SK-MEL-5 (cell line): Measurements from ENCODE around the gene B3GNT7. TPM values are rescaled to one million over a fixed set of nuclear protein-coding genes. Genes with fewer than 3 reads are reported as not detected.
"Not testable (repeated sequence)": the region's sequence is repeated elsewhere in the genome, so short reads cannot be mapped to it uniquely, and the experiment has no call there.

Source experiments
- DNase-seq: peaks from one replicate; pipeline ENCODE4 v3.0.0-alpha.2; 2016; ENCODE audit warnings: low read depth, low spot score
- in situ Hi-C: cut with HindIII; loops from 2 replicates; pipeline ENCODE4 v1.10.0; 2016; ENCODE audit warnings: low sequenced_read_pairs, high pct_unique_total_duplicates, low pct_unique_long_range_greater_than_20kb
- small RNA-seq, 2 experiments: library from RNA; depleted of rRNA; stranded (forward); fragments of <200 nt; gene quantifications; one replicate each; pipeline ENCODE3, GENCODE V24; 2014
- total RNA-seq: library from RNA; depleted of rRNA; stranded (reverse); fragments of >200 nt; shearing (Covaris generic); gene quantifications from 2 replicates; pipeline ENCODE4 v1.2.3, GENCODE V29; 2014; rRNA removed

B3GNT7 gene
- total RNA-seq, 1 experiment from 2014 or later, result 20.2 TPM

- in situ Hi-C loops, result no loop called here
- DNase-seq, result no peak
Measured at GRCh38 chr2:231429901-231430300, 34.4 kb downstream of the B3GNT7 start.

GRCh38 chr2:231430437-231430836 is 34.9 kb downstream of the B3GNT7 start:
- in situ Hi-C loops, result not testable (repeated sequence)

GRCh38 chr2:231431606-231432005 is 36.1 kb downstream of the B3GNT7 start:
- in situ Hi-C loops, result no loop called here
- DNase-seq, result no peak

More at GRCh38 chr2:231430437-231430836, 34.9 kb downstream of the B3GNT7 start:
- DNase-seq, result not testable (repeated sequence)

- in situ Hi-C loops, result no loop called here
- no peak for DNase-seq
Measured at GRCh38 chr2:231433990-231434389, 38.5 kb downstream of the B3GNT7 start.

DNA sequence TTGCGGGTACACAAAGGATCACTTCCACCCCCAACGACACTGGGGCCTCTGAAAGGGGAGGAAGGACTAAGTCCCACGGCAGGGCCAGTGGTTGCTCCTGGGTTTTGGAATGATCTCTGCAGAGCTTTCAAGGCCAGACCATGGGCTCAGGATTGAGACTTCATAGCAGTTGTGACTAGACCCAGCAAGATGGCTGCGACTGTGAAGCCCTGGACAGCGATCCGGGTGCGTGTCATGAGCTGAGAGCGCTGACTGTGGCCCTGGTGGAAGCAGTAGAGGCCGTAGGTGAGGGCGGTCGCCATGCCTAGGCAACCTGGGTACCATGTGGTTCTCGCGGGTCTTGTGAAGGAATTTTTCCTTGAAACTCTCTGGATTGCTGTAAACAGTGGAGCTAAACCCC is 41.4 kb downstream of the B3GNT7 start:
- in situ Hi-C loops, result no loop called here
- no peak for DNase-seq

- no peak for DNase-seq
- in situ Hi-C loops, result no loop called here
Measured at GRCh38 chr2:231449503-231450054, 54.1 kb downstream of the B3GNT7 start.

GRCh38 chr2:231450548-231450989 is 55.1 kb downstream of the B3GNT7 start:
- in situ Hi-C loops, result no loop called here
- no peak for DNase-seq

Small RNA genes lying within 50 kb of the gene (small RNA-seq; reads per million reads assigned to genes)
- 0 reads per million in 2 experiments for gene MIR4777

Other genes starting within 250 kb of the B3GNT7 start
- gene ARMC9, start 197.1 kb upstream of the B3GNT7 start, total RNA-seq, result 22.8 and 23.0 TPM in 2 replicates
- gene NCL, start 68.8 kb downstream of the B3GNT7 start, total RNA-seq, result 208 and 282 TPM in 2 replicates
- gene NMUR1, start 134.7 kb downstream of the B3GNT7 start, total RNA-seq, result 0.18 TPM in 1 of 2 replicates, not detected in the other
- not detected in 2 replicates for gene TEX44, start 197.2 kb downstream of the B3GNT7 start, total RNA-seq